IMR-90 (cell line): ENCODE data around the gene OR14C36. TPM values are rescaled to one million over a fixed set of nuclear protein-coding genes. Genes with fewer than 3 reads are reported as not detected.

Experiments used
- ATAC-seq: fragments of 200-7000 bp; cut with Tn5 transposase; 2 replicates; pipeline ENCODE4 v1.9.1; 2020; ENCODE audit warnings: low read depth, mild to moderate bottlenecking, moderate library complexity
- BruUV-seq: library from RNA; stranded (reverse); fragments of 400-500 nt; replicated peaks from 2 replicates; lab custom pipeline; 2021; lab: Mats Ljungman, UMichigan
- CTCF ChIA-PET: fragments of 300-600 bp; formaldehyde crosslinking; extraction: SDS; loops from one replicate; lab custom pipeline; 2021; ENCODE audit warnings: antibody characterized with exemption; lab: Yijun Ruan, JAX
- POLR2A ChIA-PET: fragments of 300-600 bp; sonication (Branson Sonifier 250); formaldehyde crosslinking; loops from one replicate; lab custom pipeline; 2022; ENCODE audit warnings: antibody characterized with exemption; ENCODE audit not compliant: unreplicated experiment; lab: Charles Lee
- DNase-seq: peaks from one replicate; pipeline ENCODE4 v3.0.0; 2013
- H2AFZ ChIP-seq: replicated peaks from 2 replicates; pipeline ENCODE3; 2013; ENCODE audit warnings: low read length, mild to moderate bottlenecking; ENCODE audit not compliant: poor library complexity
- H2AK5ac ChIP-seq: 2 replicates; pipeline ENCODE4 v1.6.1; 2013; ENCODE audit warnings: low read depth, low read length, inconsistent platforms
- H2AK9ac ChIP-seq: replicated peaks from 2 replicates; pipeline ENCODE3; 2013; ENCODE audit warnings: mild to moderate bottlenecking, low read depth, low read length, moderate library complexity; ENCODE audit not compliant: poor library complexity
- H2BK120ac ChIP-seq: 2 replicates; pipeline ENCODE4 v1.6.1; 2013; ENCODE audit warnings: low read depth, low read length, inconsistent platforms
- H2BK15ac ChIP-seq: 3 replicates; pipeline ENCODE4 v1.6.1; 2013; ENCODE audit warnings: low read depth, low read length, inconsistent platforms
- H2BK20ac ChIP-seq: 2 replicates; pipeline ENCODE4 v1.6.1; 2013; ENCODE audit warnings: low read depth, mild to moderate bottlenecking, inconsistent platforms, low read length, moderate library complexity
- H2BK5ac ChIP-seq: 2 replicates; pipeline ENCODE4 v1.6.1; 2013; ENCODE audit warnings: mild to moderate bottlenecking, low read depth, low read length, inconsistent platforms; ENCODE audit not compliant: poor library complexity, severe bottlenecking
- H3K14ac ChIP-seq: replicated peaks from 2 replicates; pipeline ENCODE4 v1.6.1; 2013; ENCODE audit warnings: low read depth, low read length, inconsistent platforms
- H3K18ac ChIP-seq: 2 replicates; pipeline ENCODE4 v1.6.1; 2013; ENCODE audit warnings: low read depth, low read length, control low read depth
- H3K23ac ChIP-seq: 2 replicates; pipeline ENCODE4 v1.6.1; 2013; ENCODE audit warnings: low read depth, low read length, inconsistent platforms
- H3K27ac ChIP-seq: 2 replicates; pipeline ENCODE4 v1.5.1; 2013; ENCODE audit warnings: mild to moderate bottlenecking, control low read depth, low read length; ENCODE audit not compliant: insufficient read depth
- H3K27me3 ChIP-seq: 2 replicates; pipeline ENCODE4 v1.6.1; 2013; ENCODE audit warnings: low read length; ENCODE audit not compliant: control insufficient read depth, insufficient read depth
- H3K36me3 ChIP-seq: 2 replicates; pipeline ENCODE4 v1.6.1; 2013; ENCODE audit warnings: low read length, mixed read lengths; ENCODE audit not compliant: control insufficient read depth, insufficient read depth
- H3K4ac ChIP-seq: 2 replicates; pipeline ENCODE4 v1.6.1; 2013; ENCODE audit warnings: low read depth, low read length, inconsistent platforms
- H3K4me1 ChIP-seq: 2 replicates; pipeline ENCODE4 v1.6.1; 2013; ENCODE audit warnings: low read length, mixed read lengths; ENCODE audit not compliant: control insufficient read depth, insufficient read depth
- H3K4me2 ChIP-seq: 2 replicates; pipeline ENCODE4 v1.6.1; 2013; ENCODE audit warnings: low read depth, mild to moderate bottlenecking, control low read depth, low read length, moderate library complexity
- H3K4me3 ChIP-seq: 2 replicates; pipeline ENCODE4 v1.5.1; 2013; ENCODE audit warnings: low read depth, mild to moderate bottlenecking, control low read depth, low read length, moderate library complexity; ENCODE audit not compliant: insufficient read depth
- H3K56ac ChIP-seq: 2 replicates; pipeline ENCODE4 v1.6.1; 2013; ENCODE audit warnings: low read length, inconsistent platforms; ENCODE audit not compliant: insufficient read depth; ENCODE audit errors: extremely low read depth
- H3K79me1 ChIP-seq, 2 experiments: 2 replicates each; pipeline ENCODE4 v1.6.1; 2013; ENCODE audit warnings: low read length in 2 of 2, inconsistent platforms in 1 of 2, low read depth in 1 of 2
- H3K9ac ChIP-seq: 2 replicates; pipeline ENCODE4 v1.6.1; 2013; ENCODE audit warnings: low read depth, low read length, control low read depth
- H3K9me1 ChIP-seq: 2 replicates; pipeline ENCODE4 v1.6.1; 2013; ENCODE audit warnings: low read length, inconsistent platforms; ENCODE audit not compliant: insufficient read depth
- H3K9me3 ChIP-seq: 2 replicates; pipeline ENCODE4 v1.6.1; 2013; ENCODE audit warnings: low read length; ENCODE audit not compliant: control insufficient read depth, insufficient read depth
- H4K20me1 ChIP-seq: 2 replicates; pipeline ENCODE4 v1.6.1; 2013; ENCODE audit warnings: low read length, inconsistent platforms; ENCODE audit not compliant: insufficient read depth
- H4K5ac ChIP-seq: 2 replicates; pipeline ENCODE4 v1.6.1; 2013; ENCODE audit warnings: mild to moderate bottlenecking, low read depth, low read length, control low read depth
- H4K8ac ChIP-seq, 2 experiments: 2 replicates each; pipeline ENCODE4 v1.6.1; 2013; ENCODE audit warnings: low read depth in 2 of 2, low read length in 2 of 2, control low read depth in 1 of 2, inconsistent platforms in 1 of 2
- H4K91ac ChIP-seq: 2 replicates; pipeline ENCODE4 v1.6.1; 2013; ENCODE audit warnings: low read depth, low read length, inconsistent platforms; ENCODE audit not compliant: insufficient read depth
- BHLHE40 ChIP-seq: fragments of 150-350 bp; IDR thresholded peaks from 2 replicates; pipeline ENCODE4 v1.6.1; 2016; ENCODE audit warnings: mild to moderate bottlenecking, low read depth, low read length
- WGBS, 2 experiments: methylation state at CpG; one replicate each; pipeline versions ENCODE4 v1.1.5 to v1.1.7; 2013; ENCODE audit warnings: missing lambda C conversion rate in 2 of 2; ENCODE audit not compliant: insufficient read length in 1 of 2; ENCODE audit errors: extremely low coverage in 2 of 2; 5-methylcytosine and 5-hydroxymethylcytosine counted together
- dilution Hi-C: fragments of 300-500 bp; cut with HindIII; formaldehyde crosslinking; loops from one replicate; pipeline ENCODE4 v1.14.3; 2018; ENCODE audit warnings: low sequenced_read_pairs; ENCODE audit not compliant: unreplicated experiment
- in situ Hi-C: fragments of 300-500 bp; cut with MboI; formaldehyde crosslinking; loops from 3 replicates; pipeline ENCODE4 v1.14.3; 2019; ENCODE audit warnings: low sequenced_read_pairs, inconsistent platforms, mixed read lengths
- intact Hi-C: fragments of 100-400 bp; cut with micrococcal nuclease; formaldehyde crosslinking; loops from 2 replicates; pipeline ENCODE4 v1.10.0; 2022
- polyA plus RNA-seq, 3 experiments: library from polyadenylated mRNA; depleted of rRNA; stranded (reverse); fragments of >200 nt; gene quantifications; 2 replicates each; pipeline ENCODE4 v1.2.3, GENCODE V29; 2012; ENCODE audit warnings: low replicate concordance in 1 of 3
- total RNA-seq: library from RNA; depleted of rRNA; stranded (reverse); fragments of >200 nt; gene quantifications from 2 replicates; pipeline ENCODE4 v1.2.3, GENCODE V29; 2012; rRNA removed

OR14C36 gene
- total and polyA plus RNA-seq, 2 of the 4 experiments (the other 2 are of a cell fraction): not detected

GRCh38 chr1:248393050-248393449 is 44.5 kb downstream of the OR14C36 start:
- Histone ChIP-seq H3K56ac (no peak overlapping the region), H2BK20ac (no peak overlapping the region), H3K23ac (no peak overlapping the region), H4K8ac (no peak overlapping the region), H3K9me3 (peaks cover 12% of the 10 kb centered on the region), H3K9ac (no peak overlapping the region), H2BK5ac (no peak overlapping the region), H3K18ac (no peak overlapping the region), H3K79me1 (no peaks in the 10 kb centered on the region), H3K4me2 (no peak overlapping the region), H3K4me1 (no peaks in the 10 kb centered on the region), H3K27me3 (no peaks in the 10 kb centered on the region), H3K4ac (no peak overlapping the region), H2AK5ac (no peak overlapping the region), H3K9me1 (no peaks in the 10 kb centered on the region), H3K4me3 (no peak overlapping the region), H4K20me1 (no peaks in the 10 kb centered on the region), H3K27ac (no peak overlapping the region), H2BK120ac (no peak overlapping the region), H4K5ac (no peak overlapping the region), H3K14ac (no peak overlapping the region), H4K91ac (no peak overlapping the region), H2BK15ac (no peak overlapping the region), H2AK9ac (no peak overlapping the region), H3K36me3 (no peaks in the 10 kb centered on the region), H2AFZ (no peak overlapping the region)
- intact Hi-C loops: no loop called here
- no peak for ATAC-seq
- TF ChIP-seq BHLHE40: no peak
- in situ Hi-C loops: no loop called here
- WGBS, 2 experiments: no CpG with 5 or more reads among the region's 2 CpGs
- no peak for DNase-seq
- dilution Hi-C loops: no loop called here
- POLR2A ChIA-PET: no interaction called here
- no TSS peak for BruUV-seq
- CTCF ChIA-PET: no interaction called here

Other genes with a start within 250 kb of the OR14C36 start
- gene OR2M5, start 203.6 kb upstream of the OR14C36 start, total RNA-seq: not detected in 2 replicates
- not detected in 2 replicates for gene OR2M5, start 203.6 kb upstream of the OR14C36 start, polyA plus RNA-seq (2012; rRNA removed)
- not detected in 2 replicates for gene OR2M2, start 174.0 kb upstream of the OR14C36 start, total RNA-seq
- gene OR2M2, start 174.0 kb upstream of the OR14C36 start, polyA plus RNA-seq (2012; rRNA removed): not detected in 2 replicates
- gene OR2M3, start 151.5 kb upstream of the OR14C36 start, total RNA-seq: not detected in 2 replicates
- not detected in 2 replicates for gene OR2M3, start 151.5 kb upstream of the OR14C36 start, polyA plus RNA-seq (2012; rRNA removed)
- not detected in 2 replicates for gene OR2M4, start 117.4 kb upstream of the OR14C36 start, total RNA-seq
- gene OR2M4, start 117.4 kb upstream of the OR14C36 start, polyA plus RNA-seq (2012; rRNA removed): not detected in 2 replicates
- gene OR2T33, start 70.8 kb upstream of the OR14C36 start, total RNA-seq: not detected in 2 replicates
- gene OR2T33, start 70.8 kb upstream of the OR14C36 start, polyA plus RNA-seq (2012; rRNA removed): not detected in 2 replicates
- gene OR2T12, start 45.4 kb upstream of the OR14C36 start, total RNA-seq: not detected in 2 replicates
- gene OR2T12, start 45.4 kb upstream of the OR14C36 start, polyA plus RNA-seq (2012; rRNA removed): not detected in 2 replicates
- gene OR2M7, start 24.2 kb upstream of the OR14C36 start, total RNA-seq: not detected in 2 replicates
- not detected in 2 replicates for gene OR2M7, start 24.2 kb upstream of the OR14C36 start, polyA plus RNA-seq (2012; rRNA removed)
- gene OR2T4, start 12.9 kb downstream of the OR14C36 start, total RNA-seq: not detected in 2 replicates
- not detected in 2 replicates for gene OR2T4, start 12.9 kb downstream of the OR14C36 start, polyA plus RNA-seq (2012; rRNA removed)
- gene OR2T6, start 27.0 kb downstream of the OR14C36 start, total RNA-seq: not detected in 2 replicates
- not detected in 2 replicates for gene OR2T6, start 27.0 kb downstream of the OR14C36 start, polyA plus RNA-seq (2012; rRNA removed)
- gene OR2T1, start 54.3 kb downstream of the OR14C36 start, total RNA-seq: not detected in 2 replicates
- gene OR2T1, start 54.3 kb downstream of the OR14C36 start, polyA plus RNA-seq (2012; rRNA removed): not detected in 2 replicates
- not detected in 2 replicates for gene OR2T2, start 96.9 kb downstream of the OR14C36 start, total RNA-seq
- not detected in 2 replicates for gene OR2T2, start 96.9 kb downstream of the OR14C36 start, polyA plus RNA-seq (2012; rRNA removed)
- not detected in 2 replicates for gene OR2T3, start 124.6 kb downstream of the OR14C36 start, total RNA-seq
- not detected in 2 replicates for gene OR2T3, start 124.6 kb downstream of the OR14C36 start, polyA plus RNA-seq (2012; rRNA removed)
- not detected in 2 replicates for gene OR2T5, start 139.8 kb downstream of the OR14C36 start, total RNA-seq
- gene OR2T5, start 139.8 kb downstream of the OR14C36 start, polyA plus RNA-seq (2012; rRNA removed): not detected in 2 replicates
- not detected in 2 replicates for gene OR2G6, start 159.3 kb downstream of the OR14C36 start, total RNA-seq
- not detected in 2 replicates for gene OR2G6, start 159.3 kb downstream of the OR14C36 start, polyA plus RNA-seq (2012; rRNA removed)
- not detected in 2 replicates for gene OR2T29, start 214.0 kb downstream of the OR14C36 start, total RNA-seq
- not detected in 2 replicates for gene OR2T29, start 214.0 kb downstream of the OR14C36 start, polyA plus RNA-seq (2012; rRNA removed)
- not detected in 2 replicates for gene OR2T34, start 226.0 kb downstream of the OR14C36 start, total RNA-seq
- not detected in 2 replicates for gene OR2T34, start 226.0 kb downstream of the OR14C36 start, polyA plus RNA-seq (2012; rRNA removed)
- gene OR2T10, start 248.9 kb downstream of the OR14C36 start, total RNA-seq: not detected in 2 replicates
- not detected in 2 replicates for gene OR2T10, start 248.9 kb downstream of the OR14C36 start, polyA plus RNA-seq (2012; rRNA removed)